Astrocyte (in vitro differentiated cells and primary cell): ENCODE results near the gene KRT6A. TPM values are rescaled to one million over a fixed set of nuclear protein-coding genes. Genes with fewer than 3 reads are reported as not detected.

Experiments used
- DNase-seq: peaks from one replicate; pipeline ENCODE4 v3.0.0-alpha.2; 2010; ENCODE audit warnings: low read depth
- FAIRE-seq: peaks from 2 replicates; lab custom pipeline; 2011; peaks lifted over from hg19 to GRCh38; lab: Jason Lieb, UNC
- H2AFZ ChIP-seq: 2 replicates; pipeline ENCODE4 v1.6.0; 2012; ENCODE audit warnings: low read depth, low read length, inconsistent platforms
- H3K27ac ChIP-seq: 2 replicates; pipeline ENCODE4 v1.5.1; 2011; ENCODE audit warnings: low read depth, low read length, inconsistent platforms
- H3K27me3 ChIP-seq: 2 replicates; pipeline ENCODE4 v1.6.0; 2011; ENCODE audit warnings: low read length, inconsistent platforms; ENCODE audit not compliant: insufficient read depth
- H3K36me3 ChIP-seq: 2 replicates; pipeline ENCODE4 v1.5.1; 2011; ENCODE audit warnings: low read length, inconsistent platforms; ENCODE audit not compliant: insufficient read depth
- H3K4me1 ChIP-seq: 2 replicates; pipeline ENCODE4 v1.5.1; 2011; ENCODE audit warnings: low read length, inconsistent platforms; ENCODE audit not compliant: insufficient read depth
- H3K4me2 ChIP-seq: 2 replicates; pipeline ENCODE4 v1.6.0; 2012; ENCODE audit warnings: low read length, inconsistent platforms
- H3K4me3 ChIP-seq: 2 replicates; pipeline ENCODE4 v1.5.1; 2011; ENCODE audit warnings: low read depth, mild to moderate bottlenecking, low read length, inconsistent platforms; ENCODE audit not compliant: insufficient read depth
- H3K79me2 ChIP-seq: 2 replicates; pipeline ENCODE4 v1.6.0; 2012; ENCODE audit warnings: mild to moderate bottlenecking, low read length, inconsistent platforms; ENCODE audit not compliant: insufficient read depth
- H3K9ac ChIP-seq: 2 replicates; pipeline ENCODE4 v1.6.0; 2012; ENCODE audit warnings: mild to moderate bottlenecking, low read length, inconsistent platforms
- H3K9me3 ChIP-seq: 2 replicates; pipeline ENCODE4 v1.5.1; 2012; ENCODE audit warnings: low read depth, mild to moderate bottlenecking, low read length, inconsistent platforms; ENCODE audit not compliant: insufficient read depth
- H4K20me1 ChIP-seq: 2 replicates; pipeline ENCODE4 v1.6.0; 2012; ENCODE audit warnings: low read length, inconsistent platforms; ENCODE audit not compliant: insufficient read depth
- H3K27ac Mint-ChIP-seq: one replicate; pipeline ENCODE4 v1.8.0; 2021; ENCODE audit warnings: mild to moderate bottlenecking, mixed read lengths; ENCODE audit not compliant: unreplicated experiment
- H3K27me3 Mint-ChIP-seq: one replicate; pipeline ENCODE4 v1.8.0; 2021; ENCODE audit warnings: low read depth, mixed read lengths; ENCODE audit not compliant: unreplicated experiment
- H3K36me3 Mint-ChIP-seq: one replicate; pipeline ENCODE4 v1.8.0; 2021; ENCODE audit warnings: low read depth, mixed read lengths; ENCODE audit not compliant: unreplicated experiment
- H3K4me1 Mint-ChIP-seq: one replicate; pipeline ENCODE4 v1.8.0; 2021; ENCODE audit warnings: low read depth, mixed read lengths; ENCODE audit not compliant: unreplicated experiment
- H3K4me3 Mint-ChIP-seq: one replicate; pipeline ENCODE4 v1.8.0; 2021; ENCODE audit warnings: mild to moderate bottlenecking, moderate library complexity, mixed read lengths; ENCODE audit not compliant: unreplicated experiment
- H3K9me3 Mint-ChIP-seq: one replicate; pipeline ENCODE4 v1.8.0; 2021; ENCODE audit warnings: mild to moderate bottlenecking, mixed read lengths; ENCODE audit not compliant: unreplicated experiment
- EZH2 ChIP-seq: IDR thresholded peaks from 2 replicates; pipeline ENCODE4 v1.6.1; 2012; ENCODE audit warnings: mild to moderate bottlenecking, low read length, inconsistent platforms; ENCODE audit not compliant: insufficient read depth
- total RNA-seq: library from RNA; stranded (reverse); gene quantifications from 2 replicates; pipeline ENCODE4 v1.2.1, GENCODE V29; 2021
- TF ChIP-seq, protein P1 (sequence below): IDR thresholded peaks from 2 replicates; pipeline ENCODE4 v1.5.1; 2011; ENCODE audit warnings: low read depth, mild to moderate bottlenecking, inconsistent platforms, low read length, moderate library complexity; ENCODE audit not compliant: insufficient read depth

KRT6A gene
- total RNA-seq, 1 donor from 2014 or later = 0.95 TPM

- Mint-ChIP-seq H3K36me3 (no peaks in the 10 kb centered on the region), H3K4me1 (peaks cover 60% of the 10 kb centered on the region), H3K9me3 (no peaks in the 10 kb centered on the region), H3K27ac (peak overlapping the region; percentile 96), H3K4me3 (peak overlapping the region; percentile 18), H3K27me3 (peaks cover 9% of the 10 kb centered on the region)
- no peaks in the 10 kb centered on the region for H3K36me3 ChIP-seq
- no peak for TF ChIP-seq EZH2
- TF ChIP-seq, protein P1, sequence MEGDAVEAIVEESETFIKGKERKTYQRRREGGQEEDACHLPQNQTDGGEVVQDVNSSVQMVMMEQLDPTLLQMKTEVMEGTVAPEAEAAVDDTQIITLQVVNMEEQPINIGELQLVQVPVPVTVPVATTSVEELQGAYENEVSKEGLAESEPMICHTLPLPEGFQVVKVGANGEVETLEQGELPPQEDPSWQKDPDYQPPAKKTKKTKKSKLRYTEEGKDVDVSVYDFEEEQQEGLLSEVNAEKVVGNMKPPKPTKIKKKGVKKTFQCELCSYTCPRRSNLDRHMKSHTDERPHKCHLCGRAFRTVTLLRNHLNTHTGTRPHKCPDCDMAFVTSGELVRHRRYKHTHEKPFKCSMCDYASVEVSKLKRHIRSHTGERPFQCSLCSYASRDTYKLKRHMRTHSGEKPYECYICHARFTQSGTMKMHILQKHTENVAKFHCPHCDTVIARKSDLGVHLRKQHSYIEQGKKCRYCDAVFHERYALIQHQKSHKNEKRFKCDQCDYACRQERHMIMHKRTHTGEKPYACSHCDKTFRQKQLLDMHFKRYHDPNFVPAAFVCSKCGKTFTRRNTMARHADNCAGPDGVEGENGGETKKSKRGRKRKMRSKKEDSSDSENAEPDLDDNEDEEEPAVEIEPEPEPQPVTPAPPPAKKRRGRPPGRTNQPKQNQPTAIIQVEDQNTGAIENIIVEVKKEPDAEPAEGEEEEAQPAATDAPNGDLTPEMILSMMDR = no peak
- no peaks in the 10 kb centered on the region for H3K27me3 ChIP-seq
- peak overlapping the region; percentile 94 for H3K27ac ChIP-seq
- no peak overlapping the region for H3K4me2 ChIP-seq
- H3K4me1 ChIP-seq = peaks cover 51% of the 10 kb centered on the region
- no peaks in the 10 kb centered on the region for H3K79me2 ChIP-seq
- H3K9ac ChIP-seq = no peak overlapping the region
- FAIRE-seq (no peak), DNase-seq (no peak)
- H3K4me3 ChIP-seq = no peak overlapping the region
- H4K20me1 ChIP-seq = no peaks in the 10 kb centered on the region
- no peaks in the 10 kb centered on the region for H3K9me3 ChIP-seq
- no peak overlapping the region for H2AFZ ChIP-seq
Measured at GRCh38 chr12:52439845-52440244, 53.2 kb downstream of the KRT6A start.

DNA sequence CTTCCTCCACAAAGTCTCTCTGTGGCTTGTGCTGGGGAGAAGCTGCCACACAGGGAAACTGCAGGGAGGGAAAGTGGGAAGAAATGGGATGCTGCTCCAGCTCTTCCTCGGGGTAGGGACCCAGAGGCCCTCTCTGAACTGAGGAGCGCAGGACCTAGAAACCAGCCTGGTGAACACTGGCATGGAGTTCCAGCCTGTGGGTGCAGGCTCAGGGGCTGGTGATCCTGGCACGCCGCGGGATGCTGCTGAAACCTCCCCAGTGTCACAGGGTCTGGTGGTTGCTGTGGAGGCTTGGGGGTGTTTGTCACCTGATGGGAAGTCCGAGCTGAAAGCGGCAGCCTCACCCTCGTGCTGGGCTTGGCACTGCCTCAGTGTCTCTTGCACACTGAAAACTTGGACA, 53.6 kb downstream of the KRT6A start:
- Histone ChIP-seq H3K9ac (no peak overlapping the region), H3K27ac (no peak overlapping the region), H3K4me3 (no peak overlapping the region), H4K20me1 (no peaks in the 10 kb centered on the region), H3K4me1 (peaks cover 50% of the 10 kb centered on the region), H3K36me3 (no peaks in the 10 kb centered on the region), H3K9me3 (no peaks in the 10 kb centered on the region), H2AFZ (no peak overlapping the region), H3K4me2 (no peak overlapping the region), H3K27me3 (no peaks in the 10 kb centered on the region), H3K79me2 (no peaks in the 10 kb centered on the region)
- FAIRE-seq = no peak
- DNase-seq = no peak
- Mint-ChIP-seq H3K27ac (no peak overlapping the region), H3K27me3 (peaks cover 10% of the 10 kb centered on the region), H3K36me3 (no peaks in the 10 kb centered on the region), H3K9me3 (no peaks in the 10 kb centered on the region), H3K4me1 (peaks cover 62% of the 10 kb centered on the region), H3K4me3 (no peak overlapping the region)
- TF ChIP-seq, protein P1 = no peak

- Histone ChIP-seq H3K36me3 (no peaks in the 10 kb centered on the region), H3K9me3 (no peaks in the 10 kb centered on the region), H3K4me2 (no peak overlapping the region), H2AFZ (no peak overlapping the region), H3K27ac (no peak overlapping the region), H3K9ac (no peak overlapping the region), H4K20me1 (no peaks in the 10 kb centered on the region), H3K79me2 (no peaks in the 10 kb centered on the region), H3K4me3 (no peak overlapping the region), H3K4me1 (peaks cover 49% of the 10 kb centered on the region), H3K27me3 (no peaks in the 10 kb centered on the region)
- DNase-seq = no peak
- TF ChIP-seq, protein P1 = no peak
- TF ChIP-seq EZH2 = no peak
- no peaks in the 10 kb centered on the region for H3K36me3 Mint-ChIP-seq
- peaks cover 62% of the 10 kb centered on the region for H3K4me1 Mint-ChIP-seq
- H3K27me3 Mint-ChIP-seq = peaks cover 10% of the 10 kb centered on the region
- no peak for FAIRE-seq
- no peaks in the 10 kb centered on the region for H3K9me3 Mint-ChIP-seq
- H3K4me3 Mint-ChIP-seq = no peak overlapping the region
- no peak overlapping the region for H3K27ac Mint-ChIP-seq
Measured at GRCh38 chr12:52438305-52439301, 54.5 kb downstream of the KRT6A start.
